GM12878 (cell line): ENCODE results near the gene RABGEF1. TPM values are rescaled to one million over a fixed set of nuclear protein-coding genes. Genes with fewer than 3 reads are reported as not detected.

Experiments
- ATAC-seq: fragments of 200-7000 bp; cut with Tn5 transposase; 3 replicates; pipeline ENCODE4 v1.9.1; 2020; ENCODE audit warnings: mild to moderate bottlenecking, moderate library complexity
- BruUV-seq: library from RNA; stranded (reverse); fragments of 400-500 nt; replicated peaks from 2 replicates; lab custom pipeline; 2021; lab: Mats Ljungman, UMichigan
- CTCF ChIA-PET: fragments of 300-600 bp; sonication (Branson Sonifier 250); formaldehyde crosslinking; extraction: SDS; loops from one replicate; lab custom pipeline; 2021; ENCODE audit warnings: inconsistent platforms; lab: Yijun Ruan, JAX
- POLR2A ChIA-PET: fragments of 350-600 bp; formaldehyde crosslinking; extraction: SDS; loops from one replicate; lab custom pipeline; 2021; ENCODE audit warnings: inconsistent platforms; lab: Charles Lee
- RAD21 ChIA-PET: fragments of 300-600 bp; sonication (Branson Sonifier 250); formaldehyde crosslinking; loops from one replicate; lab custom pipeline; 2023; ENCODE audit warnings: antibody characterized with exemption; ENCODE audit not compliant: unreplicated experiment; lab: Charles Lee
- SMC1A ChIA-PET: fragments of 300-600 bp; sonication (Branson Sonifier 250); formaldehyde crosslinking; loops from one replicate; lab custom pipeline; 2023; ENCODE audit not compliant: unreplicated experiment, uncharacterized antibody; lab: Charles Lee
- DNase-seq: peaks from one replicate; pipeline ENCODE4 v3.0.0-alpha.2; 2011; ENCODE audit warnings: low read depth, low spot score
- FAIRE-seq: peaks from 3 replicates; lab custom pipeline; 2011; peaks lifted over from hg19 to GRCh38; lab: Jason Lieb, UNC
- H2AFZ ChIP-seq: 2 replicates; pipeline ENCODE4 v1.6.0; 2011; ENCODE audit warnings: low read depth, low read length, control low read depth; ENCODE audit not compliant: control insufficient read depth
- H3K27ac ChIP-seq: 2 replicates; pipeline ENCODE4 v1.5.1; 2011; ENCODE audit warnings: control low read depth; ENCODE audit not compliant: control insufficient read depth, insufficient read depth
- H3K27me3 ChIP-seq, 2 experiments: replicated peaks in 1 of 2; 2 replicates each; pipeline versions ENCODE4 v1.6.0 to v1.6.1; 2011; ENCODE audit warnings: low read length in 1 of 2; ENCODE audit not compliant: control insufficient read depth in 2 of 2, insufficient read depth in 2 of 2
- H3K36me3 ChIP-seq, 2 experiments: 2 replicates each; pipeline ENCODE4 v1.5.1; 2011; ENCODE audit warnings: low read length in 1 of 2; ENCODE audit not compliant: control insufficient read depth in 2 of 2, insufficient read depth in 2 of 2
- H3K4me1 ChIP-seq: 2 replicates; pipeline ENCODE4 v1.6.1; 2011; ENCODE audit warnings: mild to moderate bottlenecking, low read length, moderate library complexity, mixed read lengths; ENCODE audit not compliant: control insufficient read depth, insufficient read depth
- H3K4me2 ChIP-seq: 2 replicates; pipeline ENCODE4 v1.6.0; 2011; ENCODE audit warnings: control low read depth; ENCODE audit not compliant: control insufficient read depth, insufficient read depth
- H3K4me3 ChIP-seq: fragments of 200-600 bp; sonication (generic); 2 replicates; pipeline ENCODE4 v1.5.1; 2016
- H3K79me2 ChIP-seq: 2 replicates; pipeline ENCODE4 v1.6.0; 2011; ENCODE audit warnings: low read length; ENCODE audit not compliant: control insufficient read depth, insufficient read depth
- H3K9ac ChIP-seq: 2 replicates; pipeline ENCODE4 v1.8.0; 2011; ENCODE audit warnings: low read length, control low read depth, mixed read lengths; ENCODE audit not compliant: control insufficient read depth, insufficient read depth
- H3K9me3 ChIP-seq: replicated peaks from 3 replicates; pipeline ENCODE4 v1.5.1; 2011; ENCODE audit warnings: mild to moderate bottlenecking, low read length; ENCODE audit not compliant: control insufficient read depth, insufficient read depth
- H4K20me1 ChIP-seq: 2 replicates; pipeline ENCODE4 v1.6.0; 2011; ENCODE audit not compliant: control insufficient read depth, insufficient read depth
- BCL11A ChIP-seq: IDR thresholded peaks from 2 replicates; pipeline ENCODE4 v1.6.1; 2011; ENCODE audit warnings: low read depth, low read length
- BHLHE40 ChIP-seq, 2 experiments: fragments of 450-650 bp in 1 of 2; IDR thresholded peaks; 2 replicates each; pipeline ENCODE4 v1.6.1; 2011 to 2017; ENCODE audit warnings: low read depth in 2 of 2, borderline replicate concordance in 1 of 2, improper control_type of control experiment in 1 of 2, low read length in 1 of 2, mild to moderate bottlenecking in 1 of 2
- CHD2 ChIP-seq: IDR thresholded peaks from 2 replicates; pipeline ENCODE4 v1.6.1; 2011; ENCODE audit warnings: low read depth, low read length, improper control_type of control experiment, borderline replicate concordance
- E2F4 ChIP-seq: IDR thresholded peaks from 2 replicates; pipeline ENCODE4 v1.6.1; 2012; ENCODE audit warnings: low read depth, low read length, improper control_type of control experiment
- KDM1A ChIP-seq: fragments of 200-600 bp; sonication (generic); IDR thresholded peaks from 2 replicates; pipeline ENCODE4 v1.6.1; 2016; ENCODE audit warnings: borderline replicate concordance
- NFYA ChIP-seq: IDR thresholded peaks from 2 replicates; pipeline ENCODE4 v1.6.1; 2011; ENCODE audit warnings: low read depth, mild to moderate bottlenecking, low read length, improper control_type of control experiment, borderline replicate concordance
- PAX8 ChIP-seq: fragments of 450-650 bp; IDR thresholded peaks from 2 replicates; pipeline ENCODE4 v1.6.1; 2017; ENCODE audit warnings: mild to moderate bottlenecking, moderate library complexity
- RAD51 ChIP-seq: fragments of 450-650 bp; IDR thresholded peaks from 2 replicates; pipeline ENCODE4 v1.6.1; 2016; ENCODE audit warnings: moderate library complexity, mild to moderate bottlenecking, inconsistent platforms
- WGBS: methylation state at CpG from one replicate; pipeline ENCODE4 v1.1.6; 2016; ENCODE audit warnings: low lambda C conversion rate; ENCODE audit not compliant: insufficient replicate concordance, insufficient coverage; ENCODE audit errors: missing lambda C conversion rate; 5-methylcytosine and 5-hydroxymethylcytosine counted together
- in situ Hi-C: fragments of 300-500 bp; cut with MboI; formaldehyde crosslinking; loops from 9 replicates; pipeline ENCODE4 v1.14.3; 2018; ENCODE audit warnings: mixed read lengths
- intact Hi-C: fragments of 100-400 bp; cut with micrococcal nuclease; formaldehyde crosslinking; loops from one replicate; pipeline ENCODE4 v1.14.2; 2022; ENCODE audit not compliant: unreplicated experiment
- polyA plus RNA-seq, 11 experiments: library from polyadenylated mRNA; depleted of rRNA in 4 of 11; unstranded in 6 of 11; stranded (reverse) in 5 of 11; fragments of >200 nt; fragmentation: Nextera tagmentation in 4 of 11; fragmentation: Illumina TruSeq in 1 of 11; extraction: Ambion mirVana in 4 of 11; extraction: Trizol in 1 of 11; gene quantifications; 1 replicate in 1 of 11; 2 replicates in 10 of 11; pipeline versions ENCODE4 v1.2.1 to v1.2.3, GENCODE V29; 2011 to 2016; ENCODE audit warnings: inconsistent platforms in 2 of 11, missing spikeins in 2 of 11, low read depth in 1 of 11
- total RNA-seq, 4 experiments: library from RNA; depleted of rRNA in 3 of 4; stranded (reverse); fragments of >200 nt in 3 of 4; fragmentation: Illumina TruSeq in 1 of 4; extraction: Trizol in 1 of 4; gene quantifications; 2 replicates each; pipeline versions ENCODE4 v1.2.1 to v1.2.3, GENCODE V29; 2013 to 2021

Gene RABGEF1
- total and polyA plus RNA-seq, 10 of the 15 experiments (the other 5 are each of a cell fraction or from before 2014, with no cell fraction given): 10.2 to 36.4 (median 26.1) TPM

- TF ChIP-seq PAX8 (no peak), BHLHE40 (IDR thresholded peaks at IDR 0.05; ENCODE audit: borderline replicate concordance in 1 of 2, low read depth in 2 of 2, low read length in 1 of 2) (no peak), RAD51 (no peak), KDM1A (no peak), NFYA (no peak), CHD2 (no peak), BCL11A (no peak), E2F4 (no peak)
- DNase-seq (no peak), ATAC-seq (no peak), FAIRE-seq (no peak)
- H3K4me1 ChIP-seq: 0 out of 2 replicates have a peak, but pooled peaks cover 2% of the 10 kb centered on the region
- no peak overlapping the region for H3K27ac ChIP-seq
- H3K79me2 ChIP-seq: no peaks in the 10 kb centered on the region
- 80% methylated on average over 1 of the region's 1 CpG for WGBS
- H2AFZ ChIP-seq: no peak overlapping the region
- in situ Hi-C loops (no loop called here), intact Hi-C loops (no loop called here)
- no peaks in the 10 kb centered on the region for H4K20me1 ChIP-seq
- H3K9me3 ChIP-seq: no peaks in the 10 kb centered on the region
- ChIA-PET CTCF (no interaction called here), RAD21 (no interaction called here), POLR2A (no interaction called here), SMC1A (interaction anchor here (1.2 kb wide), 1 partner anchor 9 kb away, joined by 3 read pairs; no protein-coding TSS in a partner anchor)
- H3K4me3 ChIP-seq: no peak overlapping the region
- no peak overlapping the region for H3K4me2 ChIP-seq
- no peaks in the 10 kb centered on the region for H3K36me3 ChIP-seq
- H3K9ac ChIP-seq: no peak overlapping the region
- H3K27me3 ChIP-seq: no peaks in the 10 kb centered on the region
- no TSS peak for BruUV-seq
Observed at GRCh38 chr7:66859339-66859738, 118.8 kb downstream of the RABGEF1 start.
